Transverse colon (tissue), 3 donors: ENCODE data around the gene CYP11A1.

ENCODE experiments used
- EP300 ChIP-seq: sonication (generic); formaldehyde crosslinking; IDR thresholded peaks from one replicate; pipeline ENCODE4 v1.6.1; 2017; ENCODE audit warnings: antibody characterized with exemption, low read depth
- POLR2AphosphoS5 ChIP-seq, 3 donors: sonication (generic); formaldehyde crosslinking; IDR thresholded peaks; one replicate each; pipeline ENCODE4 v1.6.1; 2016; ENCODE audit warnings: antibody characterized with exemption in 3 of 3

GRCh38 chr15:74324714-74325113 lies 42.7 kb downstream of the CYP11A1 start:
- TF ChIP-seq EP300, result no peak
- TF ChIP-seq POLR2AphosphoS5 (IDR thresholded peaks at IDR 0.05), result no peak
